ENCODE results near the gene EFCC1.

Gene EFCC1

GRCh38 chr3:128996200-128996599 is 4.9 kb upstream of the EFCC1 start:
- peaks cover 10% of the 10 kb centered on the region for H3K27me3 ChIP-seq (ENCODE audit: insufficient read depth, low read depth, severe bottlenecking)
- H3K36me3 ChIP-seq, result no peaks in the 10 kb centered on the region
- no peaks in the 10 kb centered on the region for H3K9me3 ChIP-seq (ENCODE audit: severe bottlenecking)
- H3K4me3 ChIP-seq (ENCODE audit: low read depth, low read length), result no peak overlapping the region
- no peak for DNase-seq
- H3K27ac ChIP-seq, result no peak overlapping the region
- TF ChIP-seq, protein P1, sequence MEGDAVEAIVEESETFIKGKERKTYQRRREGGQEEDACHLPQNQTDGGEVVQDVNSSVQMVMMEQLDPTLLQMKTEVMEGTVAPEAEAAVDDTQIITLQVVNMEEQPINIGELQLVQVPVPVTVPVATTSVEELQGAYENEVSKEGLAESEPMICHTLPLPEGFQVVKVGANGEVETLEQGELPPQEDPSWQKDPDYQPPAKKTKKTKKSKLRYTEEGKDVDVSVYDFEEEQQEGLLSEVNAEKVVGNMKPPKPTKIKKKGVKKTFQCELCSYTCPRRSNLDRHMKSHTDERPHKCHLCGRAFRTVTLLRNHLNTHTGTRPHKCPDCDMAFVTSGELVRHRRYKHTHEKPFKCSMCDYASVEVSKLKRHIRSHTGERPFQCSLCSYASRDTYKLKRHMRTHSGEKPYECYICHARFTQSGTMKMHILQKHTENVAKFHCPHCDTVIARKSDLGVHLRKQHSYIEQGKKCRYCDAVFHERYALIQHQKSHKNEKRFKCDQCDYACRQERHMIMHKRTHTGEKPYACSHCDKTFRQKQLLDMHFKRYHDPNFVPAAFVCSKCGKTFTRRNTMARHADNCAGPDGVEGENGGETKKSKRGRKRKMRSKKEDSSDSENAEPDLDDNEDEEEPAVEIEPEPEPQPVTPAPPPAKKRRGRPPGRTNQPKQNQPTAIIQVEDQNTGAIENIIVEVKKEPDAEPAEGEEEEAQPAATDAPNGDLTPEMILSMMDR (IDR thresholded peaks at IDR 0.05; ENCODE audit: low read depth, low read length), result no peak

DNA sequence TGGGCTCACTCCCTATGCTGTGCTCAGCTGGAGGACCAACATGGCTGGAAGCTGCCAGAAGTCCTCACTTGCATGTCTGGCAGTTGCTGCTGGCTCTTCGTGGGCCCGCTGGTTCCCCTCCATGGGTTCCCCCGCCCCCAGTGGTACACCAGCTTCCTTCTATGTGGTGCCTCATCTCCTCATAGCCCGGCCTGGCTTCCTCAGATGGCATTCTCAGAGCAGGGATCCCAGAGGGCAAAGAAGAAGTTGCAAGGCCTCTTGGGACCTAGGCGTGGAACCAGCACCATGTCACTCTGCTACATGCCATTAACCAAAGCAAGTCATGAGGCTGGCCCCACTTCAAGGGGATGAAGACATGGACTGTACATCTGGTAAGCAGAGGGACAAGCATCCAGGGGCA is 4.4 kb upstream of the EFCC1 start:
- DNase-seq, result no peak
- Histone ChIP-seq H3K27ac (no peak overlapping the region), H3K36me3 (no peaks in the 10 kb centered on the region), H3K9me3 (ENCODE audit: severe bottlenecking) (no peaks in the 10 kb centered on the region), H3K27me3 (ENCODE audit: insufficient read depth, low read depth, severe bottlenecking) (peaks cover 16% of the 10 kb centered on the region), H3K4me3 (ENCODE audit: low read depth, low read length) (no peak overlapping the region)
- TF ChIP-seq, protein P1 (IDR thresholded peaks at IDR 0.05; ENCODE audit: low read depth, low read length), result no peak

DNA sequence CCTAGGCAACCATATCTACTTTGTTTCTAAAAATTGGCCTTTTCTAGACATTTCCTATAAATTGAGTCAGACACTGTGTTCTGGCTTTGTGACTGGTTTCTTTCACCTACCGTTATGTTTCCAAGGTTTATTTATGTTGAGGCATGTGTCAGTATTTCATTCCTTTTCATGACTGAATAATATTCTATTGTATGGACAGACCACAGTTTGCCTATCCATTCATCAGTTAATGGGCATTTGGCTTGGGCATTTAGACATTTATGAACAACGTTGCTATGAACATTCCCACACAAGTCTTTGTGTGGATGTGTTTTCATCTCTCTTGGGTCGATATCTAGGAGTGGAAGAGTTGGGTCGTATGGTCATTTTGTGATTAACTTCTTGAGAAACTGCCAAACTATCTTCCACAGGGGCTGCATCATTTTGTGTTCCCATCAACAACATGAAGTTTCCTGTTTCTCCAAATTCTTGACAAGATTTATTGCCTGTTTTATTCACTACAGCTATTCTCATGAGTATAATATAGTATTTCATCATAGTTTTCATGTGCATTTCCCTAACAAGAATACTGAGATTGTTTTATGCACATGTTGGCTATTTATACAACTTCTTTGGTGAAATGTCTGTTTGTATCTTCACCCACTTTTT is 3.5 kb upstream of the EFCC1 start:
- TF ChIP-seq, protein P1 (IDR thresholded peaks at IDR 0.05; ENCODE audit: low read depth, low read length), result no peak
- Histone ChIP-seq H3K9me3 (ENCODE audit: severe bottlenecking) (no peaks in the 10 kb centered on the region), H3K27ac (no peak overlapping the region), H3K4me3 (ENCODE audit: low read depth, low read length) (no peak overlapping the region), H3K36me3 (no peaks in the 10 kb centered on the region), H3K27me3 (ENCODE audit: insufficient read depth, low read depth, severe bottlenecking) (peaks cover 25% of the 10 kb centered on the region)
- no peak for DNase-seq

DNA sequence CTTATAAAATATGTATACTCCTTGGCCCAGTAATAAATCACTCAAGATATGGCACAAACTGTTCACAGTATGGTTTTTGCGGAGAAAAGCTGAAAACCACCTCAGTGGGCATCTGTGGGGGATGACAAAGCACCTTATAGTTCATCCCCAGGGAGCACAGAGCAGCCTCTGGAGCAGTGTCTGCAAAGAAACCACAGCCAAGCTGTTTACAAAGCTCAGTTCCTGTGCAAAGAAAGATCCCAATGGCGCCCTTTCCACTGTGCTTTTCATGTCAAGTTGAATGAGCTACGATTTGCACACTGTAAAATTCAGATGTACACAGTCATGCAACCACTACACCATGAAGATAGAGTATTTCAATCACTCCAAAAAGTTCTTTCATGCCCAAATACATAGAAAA is 2.5 kb upstream of the EFCC1 start:
- Histone ChIP-seq H3K27ac (no peak overlapping the region), H3K27me3 (ENCODE audit: insufficient read depth, low read depth, severe bottlenecking) (peaks cover 34% of the 10 kb centered on the region), H3K36me3 (no peaks in the 10 kb centered on the region), H3K4me3 (ENCODE audit: low read depth, low read length) (no peak overlapping the region), H3K9me3 (ENCODE audit: severe bottlenecking) (no peaks in the 10 kb centered on the region)
- DNase-seq, result no peak
- TF ChIP-seq, protein P1 (IDR thresholded peaks at IDR 0.05; ENCODE audit: low read depth, low read length), result no peak

DNA sequence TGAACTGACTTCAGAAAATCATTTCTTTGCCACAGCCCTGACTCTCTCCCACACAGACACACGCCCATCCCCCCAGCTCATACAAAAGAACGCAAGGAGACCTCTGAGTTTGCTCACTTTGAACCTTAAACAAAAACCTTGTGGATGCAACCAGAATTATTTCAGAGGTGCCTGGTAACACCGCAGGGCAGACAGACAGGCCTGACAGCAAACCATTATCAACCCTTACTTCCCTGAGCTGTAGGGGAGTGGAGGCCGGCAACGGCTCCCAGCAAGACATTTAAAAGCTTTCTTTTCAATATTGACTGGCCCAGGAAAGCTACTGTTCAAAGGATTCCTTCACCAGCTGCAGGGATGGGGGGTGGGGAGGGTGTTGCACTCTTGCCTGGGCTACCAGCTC is 2.0 kb upstream of the EFCC1 start:
- peaks cover 38% of the 10 kb centered on the region for H3K27me3 ChIP-seq (ENCODE audit: insufficient read depth, low read depth, severe bottlenecking)
- DNase-seq, result no peak

More for the DNA sequence above, 2.0 kb upstream of the EFCC1 start:
- TF ChIP-seq, protein P1 (IDR thresholded peaks at IDR 0.05; ENCODE audit: low read depth, low read length), result no peak
- H3K36me3 ChIP-seq, result no peaks in the 10 kb centered on the region
- no peak overlapping the region for H3K27ac ChIP-seq
- H3K4me3 ChIP-seq (ENCODE audit: low read depth, low read length), result no peak overlapping the region
- H3K9me3 ChIP-seq (ENCODE audit: severe bottlenecking), result no peaks in the 10 kb centered on the region

Data from WERI-Rb-1 (cell line).